NCI-H2227 treated with DMSO at 0.1 percent for 48 hours (cell line): Measurements from ENCODE around the gene MKI67.
A peak's percentile ranks its signal among the peaks of the same experiment; 100 is the strongest.
"Not testable (repeated sequence)": the region's sequence is repeated elsewhere in the genome, so short reads cannot be mapped to it uniquely, and the experiment has no call there.

Source experiments
- DNase-seq: peaks from one replicate; lab custom pipeline; 2025; lab: John Stamatoyannopoulos, UW

The MKI67 gene

GRCh38 chr10:128147669-128148068, 21.4 kb upstream of the MKI67 start:
- DNase-seq, result no peak

GRCh38 chr10:128147064-128147463, 20.8 kb upstream of the MKI67 start:
- no peak for DNase-seq

- no peak for DNase-seq
These were observed 18.3 kb upstream of the MKI67 start for GRCh38 chr10:128144547-128144946.

- DNase-seq, result no peak
These were observed 17.3 kb upstream of the MKI67 start for GRCh38 chr10:128143531-128143930.

- peak; percentile 27 for DNase-seq
These were observed 14.2 kb upstream of the MKI67 start for GRCh38 chr10:128140425-128140824.

GRCh38 chr10:128138429-128138828, 12.2 kb upstream of the MKI67 start:
- DNase-seq, result not testable (repeated sequence)

GRCh38 chr10:128137877-128138276, 11.7 kb upstream of the MKI67 start:
- no peak for DNase-seq

- DNase-seq, result no peak
These were observed 3.8 kb upstream of the MKI67 start for GRCh38 chr10:128130051-128130450.

GRCh38 chr10:128128582-128128981, 2.4 kb upstream of the MKI67 start:
- no peak for DNase-seq

- no peak for DNase-seq
These were observed 743 bp downstream of the MKI67 start for GRCh38 chr10:128125416-128125943.

GRCh38 chr10:128124813-128125403, 1.3 kb downstream of the MKI67 start:
- DNase-seq, result no peak

GRCh38 chr10:128123846-128124245, 2.4 kb downstream of the MKI67 start:
- DNase-seq, result no peak

- no peak for DNase-seq
These were observed 3.3 kb downstream of the MKI67 start for GRCh38 chr10:128122931-128123330.

- no peak for DNase-seq
These were observed 4.3 kb downstream of the MKI67 start for GRCh38 chr10:128121750-128122412.

- no peak for DNase-seq
These were observed 9.2 kb downstream of the MKI67 start for GRCh38 chr10:128116851-128117615.

- no peak for DNase-seq
These were observed 10.0 kb downstream of the MKI67 start for GRCh38 chr10:128116187-128116586.

GRCh38 chr10:128115356-128115755, 10.9 kb downstream of the MKI67 start:
- no peak for DNase-seq

- no peak for DNase-seq
These were observed 11.3 kb downstream of the MKI67 start for GRCh38 chr10:128114901-128115300.

GRCh38 chr10:128113026-128113425, 13.2 kb downstream of the MKI67 start:
- no peak for DNase-seq

GRCh38 chr10:128111696-128112095, 14.5 kb downstream of the MKI67 start:
- DNase-seq, result no peak

GRCh38 chr10:128110339-128110738, 15.9 kb downstream of the MKI67 start:
- DNase-seq, result no peak

GRCh38 chr10:128109707-128110106, 16.5 kb downstream of the MKI67 start:
- DNase-seq, result no peak

- DNase-seq, result no peak
These were observed 20.8 kb downstream of the MKI67 start for GRCh38 chr10:128105383-128105782.
